Left ventricle myocardium inferior (tissue), 1 donor: Measurements from ENCODE around the gene TPSD1. TPM values are rescaled to one million over a fixed set of nuclear protein-coding genes. Genes with fewer than 3 reads are reported as not detected.
"Not testable (repeated sequence)": the region's sequence is repeated elsewhere in the genome, so short reads cannot be mapped to it uniquely, and the experiment has no call there.

Experiments
- DNase-seq: peaks from one replicate; pipeline ENCODE4 v3.0.0-alpha.2; 2020
- H3K27ac ChIP-seq: fragments of 200-600 bp; replicated peaks from 2 replicates; pipeline ENCODE4 v1.8.0; 2021
- H3K27me3 ChIP-seq: fragments of 200-600 bp; 2 replicates; pipeline ENCODE4 v1.8.0; 2021; ENCODE audit warnings: low read depth
- H3K36me3 ChIP-seq: fragments of 200-600 bp; 2 replicates; pipeline ENCODE4 v1.8.0; 2021
- H3K4me1 ChIP-seq: fragments of 200-600 bp; 2 replicates; pipeline ENCODE4 v1.8.0; 2021
- H3K4me3 ChIP-seq: fragments of 200-600 bp; 2 replicates; pipeline ENCODE4 v1.8.0; 2021; ENCODE audit warnings: mild to moderate bottlenecking, moderate library complexity
- H3K9me3 ChIP-seq: fragments of 200-600 bp; replicated peaks from 2 replicates; pipeline ENCODE4 v1.8.0; 2021
- intact Hi-C: fragments of 100-400 bp; cut with micrococcal nuclease; formaldehyde crosslinking; loops from one replicate; pipeline ENCODE4 v1.11.0; 2022
- long read RNA-seq: library from polyadenylated mRNA; unstranded; transcript quantifications from one replicate; pipeline ENCODE4 v2.0.0, GENCODE V29; 2021
- total RNA-seq: library from RNA; stranded (reverse); fragmentation: NEBNext Ultra II Directional; extraction: Animal tissue kit (Norgen Biotek cat#: 25700); gene quantifications from one replicate; pipeline ENCODE4 v1.2.1, GENCODE V29; 2021
- TF ChIP-seq, protein P1 (sequence below): fragments of 200-600 bp; IDR thresholded peaks from 2 replicates; pipeline ENCODE4 v1.8.0; 2021; ENCODE audit warnings: antibody characterized with exemption, mild to moderate bottlenecking, borderline replicate concordance
- donor health status: DM: no; HTN: yes; CAD: no; lungs with severe emphysema.

Gene TPSD1
- not detected for total RNA-seq
- long read RNA-seq, result 0 reads

DNA sequence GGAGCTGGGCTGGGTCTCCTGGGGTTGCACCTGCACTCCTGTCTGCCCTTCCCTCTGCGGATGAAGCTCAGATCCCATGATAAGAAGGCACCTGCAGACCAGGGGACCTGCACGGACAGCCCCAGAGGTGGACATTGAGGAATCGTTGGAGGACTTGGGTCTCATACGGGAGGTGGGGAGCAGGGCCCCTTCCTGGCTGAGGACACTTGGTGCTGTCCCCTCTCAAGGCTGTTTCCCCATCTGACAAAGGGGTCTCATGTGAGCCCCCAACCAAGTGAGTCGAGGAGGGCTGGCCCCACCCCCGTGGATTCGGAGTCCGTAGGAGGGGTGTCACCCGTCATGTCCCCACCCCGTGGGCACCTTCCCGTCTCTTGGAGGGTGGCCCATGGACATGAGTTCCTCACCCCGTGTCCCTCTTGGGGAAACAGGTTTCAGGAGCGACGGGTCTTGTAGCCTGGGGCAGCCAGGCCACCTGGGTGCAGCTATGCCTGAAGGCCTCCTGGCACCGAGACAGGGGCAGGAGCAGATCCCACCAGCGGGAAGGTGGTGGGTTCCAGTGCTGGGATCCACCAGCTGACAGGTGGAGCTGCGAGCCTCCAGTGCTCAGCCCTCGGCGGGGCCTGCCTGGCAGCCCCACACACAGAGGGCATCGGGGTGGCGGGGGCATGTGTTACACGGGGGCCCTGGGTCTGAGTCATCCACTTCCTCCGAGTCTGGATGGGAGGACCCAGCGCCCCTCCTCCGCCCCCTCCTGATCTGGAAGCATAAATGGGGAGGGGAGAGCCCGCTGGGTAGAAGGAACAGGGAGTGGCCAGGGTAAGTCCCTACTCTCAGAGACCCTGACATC, at the start of gene TPSD1:
TSS of gene TPSD1 (plus strand) at position 794 of the 847 bp plus-strand sequence. CDS start 212 bp downstream, outside the sequence.
- DNase-seq, intact Hi-C loops, H3K4me3 ChIP-seq, H3K27ac ChIP-seq, H3K4me1 ChIP-seq, H3K36me3 ChIP-seq, H3K9me3 ChIP-seq: not testable (repeated sequence)
- peaks cover 42% of the 10 kb centered on the region for H3K27me3 ChIP-seq

DNA sequence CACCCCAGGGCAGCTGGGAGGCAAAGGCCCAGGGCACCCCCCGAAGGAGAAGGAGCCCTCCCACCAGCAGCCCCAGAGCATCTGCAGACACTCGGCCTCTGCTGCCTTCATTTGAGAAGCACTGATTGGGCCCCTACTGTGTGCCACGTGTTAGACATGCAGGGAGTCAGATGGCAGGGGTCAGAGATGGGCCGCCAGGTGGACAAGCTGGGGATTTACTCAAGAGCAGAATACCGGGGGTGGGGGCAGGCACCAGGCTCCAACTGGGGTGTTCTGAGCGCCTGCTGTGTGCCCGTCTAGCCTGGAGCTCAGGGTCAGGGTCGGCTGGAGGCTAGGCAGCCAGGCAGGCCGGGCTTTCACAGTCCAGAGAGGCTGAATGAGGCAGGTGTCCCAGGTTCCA, 49.5 kb upstream of the TPSD1 start:
- Histone ChIP-seq H3K36me3 (no peaks in the 10 kb centered on the region), H3K4me3 (no peak overlapping the region)
- DNase-seq, result no peak

DNA sequence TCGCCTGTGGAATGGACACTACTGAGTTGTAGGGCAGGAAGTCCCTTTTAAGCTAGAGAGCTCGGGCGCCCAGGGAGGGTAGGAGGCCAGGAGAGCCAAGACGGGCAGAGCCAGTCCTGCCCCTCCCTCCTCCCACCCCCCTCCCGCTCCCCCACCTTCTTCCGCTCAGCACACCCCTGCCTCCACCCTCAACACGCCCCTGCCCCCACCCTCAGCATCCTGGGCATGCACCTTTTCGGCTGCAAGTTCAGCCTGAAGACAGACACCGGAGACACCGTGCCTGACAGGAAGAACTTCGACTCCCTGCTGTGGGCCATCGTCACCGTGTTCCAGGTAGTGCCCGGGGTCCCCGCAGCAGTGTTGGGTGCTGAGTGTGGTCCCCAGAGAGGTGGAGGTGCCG, 49.1 kb upstream of the TPSD1 start:
- H3K27ac ChIP-seq, result no peak overlapping the region
- TF ChIP-seq, protein P1, sequence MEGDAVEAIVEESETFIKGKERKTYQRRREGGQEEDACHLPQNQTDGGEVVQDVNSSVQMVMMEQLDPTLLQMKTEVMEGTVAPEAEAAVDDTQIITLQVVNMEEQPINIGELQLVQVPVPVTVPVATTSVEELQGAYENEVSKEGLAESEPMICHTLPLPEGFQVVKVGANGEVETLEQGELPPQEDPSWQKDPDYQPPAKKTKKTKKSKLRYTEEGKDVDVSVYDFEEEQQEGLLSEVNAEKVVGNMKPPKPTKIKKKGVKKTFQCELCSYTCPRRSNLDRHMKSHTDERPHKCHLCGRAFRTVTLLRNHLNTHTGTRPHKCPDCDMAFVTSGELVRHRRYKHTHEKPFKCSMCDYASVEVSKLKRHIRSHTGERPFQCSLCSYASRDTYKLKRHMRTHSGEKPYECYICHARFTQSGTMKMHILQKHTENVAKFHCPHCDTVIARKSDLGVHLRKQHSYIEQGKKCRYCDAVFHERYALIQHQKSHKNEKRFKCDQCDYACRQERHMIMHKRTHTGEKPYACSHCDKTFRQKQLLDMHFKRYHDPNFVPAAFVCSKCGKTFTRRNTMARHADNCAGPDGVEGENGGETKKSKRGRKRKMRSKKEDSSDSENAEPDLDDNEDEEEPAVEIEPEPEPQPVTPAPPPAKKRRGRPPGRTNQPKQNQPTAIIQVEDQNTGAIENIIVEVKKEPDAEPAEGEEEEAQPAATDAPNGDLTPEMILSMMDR, result no peak
- no peaks in the 10 kb centered on the region for H3K4me1 ChIP-seq
- no peak overlapping the region for H3K4me3 ChIP-seq
- DNase-seq, result no peak
- intact Hi-C loops, result no loop called here
- H3K27me3 ChIP-seq, result peaks cover 27% of the 10 kb centered on the region
- no peaks in the 10 kb centered on the region for H3K9me3 ChIP-seq
- H3K36me3 ChIP-seq, result no peaks in the 10 kb centered on the region

More for the DNA sequence above, 49.5 kb upstream of the TPSD1 start:
- Histone ChIP-seq H3K4me1 (no peaks in the 10 kb centered on the region), H3K27me3 (peaks cover 27% of the 10 kb centered on the region), H3K27ac (no peak overlapping the region), H3K9me3 (no peaks in the 10 kb centered on the region)
- TF ChIP-seq, protein P1, result no peak
- intact Hi-C loops, result no loop called here

DNA sequence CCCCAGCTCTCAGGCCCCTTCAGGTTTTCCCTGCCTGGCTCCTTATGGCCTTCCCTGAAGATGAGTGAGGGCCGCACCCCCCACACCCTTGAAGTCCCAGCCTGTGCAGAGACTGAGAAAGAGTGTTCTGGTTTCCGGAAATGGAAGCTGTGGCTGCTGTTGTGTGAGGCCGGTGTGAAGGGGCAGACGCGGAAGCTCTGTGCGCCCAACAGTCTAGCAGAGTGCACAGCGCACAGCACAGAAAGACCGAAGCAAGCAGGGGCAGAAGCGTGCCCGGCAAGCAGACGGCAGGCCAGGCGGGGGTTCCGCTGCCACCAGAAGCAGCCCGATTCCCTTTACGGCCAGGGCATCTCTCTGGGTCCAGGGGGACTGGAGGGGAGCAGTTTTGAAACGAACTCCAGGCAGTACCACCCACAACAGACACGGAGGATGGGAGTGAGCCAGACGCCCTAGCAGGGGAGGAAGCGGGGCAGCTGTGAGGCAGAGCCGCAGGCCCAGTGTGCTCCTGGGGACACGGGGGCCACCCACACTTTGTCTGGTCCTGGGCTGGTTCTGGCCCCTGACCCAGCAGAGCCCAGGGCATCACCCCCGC, 47.5 kb upstream of the TPSD1 start:
- Histone ChIP-seq H3K9me3 (no peaks in the 10 kb centered on the region), H3K27me3 (peaks cover 27% of the 10 kb centered on the region), H3K27ac (no peak overlapping the region), H3K36me3 (no peaks in the 10 kb centered on the region), H3K4me3 (no peak overlapping the region), H3K4me1 (no peaks in the 10 kb centered on the region)
- DNase-seq, result no peak
- intact Hi-C loops, result no loop called here
- TF ChIP-seq, protein P1, result no peak

DNA sequence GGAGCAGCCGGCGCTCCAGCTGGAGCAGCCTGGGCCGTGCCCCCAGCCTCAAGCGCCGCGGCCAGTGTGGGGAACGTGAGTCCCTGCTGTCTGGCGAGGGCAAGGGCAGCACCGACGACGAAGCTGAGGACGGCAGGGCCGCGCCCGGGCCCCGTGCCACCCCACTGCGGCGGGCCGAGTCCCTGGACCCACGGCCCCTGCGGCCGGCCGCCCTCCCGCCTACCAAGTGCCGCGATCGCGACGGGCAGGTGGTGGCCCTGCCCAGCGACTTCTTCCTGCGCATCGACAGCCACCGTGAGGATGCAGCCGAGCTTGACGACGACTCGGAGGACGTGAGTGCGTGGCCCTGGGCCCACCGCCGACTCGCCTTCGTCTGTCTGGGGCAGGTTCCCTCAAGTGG, 46.8 kb upstream of the TPSD1 start:
- TF ChIP-seq, protein P1, result no peak
- no peaks in the 10 kb centered on the region for H3K9me3 ChIP-seq
- intact Hi-C loops, result no loop called here
- no peaks in the 10 kb centered on the region for H3K36me3 ChIP-seq
- DNase-seq, result no peak
- H3K27me3 ChIP-seq, result peaks cover 23% of the 10 kb centered on the region
- no peak overlapping the region for H3K27ac ChIP-seq
- H3K4me3 ChIP-seq, result no peak overlapping the region
- H3K4me1 ChIP-seq, result no peaks in the 10 kb centered on the region

DNA sequence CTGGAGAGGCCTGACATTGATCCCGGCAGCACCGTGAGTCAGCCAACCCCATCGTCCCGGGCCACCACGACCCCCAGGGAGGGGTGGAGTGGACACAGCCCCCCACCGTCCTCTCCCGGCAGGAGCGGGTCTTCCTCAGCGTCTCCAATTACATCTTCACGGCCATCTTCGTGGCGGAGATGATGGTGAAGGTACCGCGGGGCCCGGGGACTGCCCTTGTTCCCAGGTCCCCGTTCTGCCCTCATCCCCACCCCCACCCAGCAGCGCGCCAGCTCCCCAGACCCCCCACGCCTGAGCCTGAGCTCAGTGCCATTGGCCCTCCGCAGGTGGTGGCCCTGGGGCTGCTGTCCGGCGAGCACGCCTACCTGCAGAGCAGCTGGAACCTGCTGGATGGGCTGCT, 45.4 kb upstream of the TPSD1 start:
- intact Hi-C loops, result no loop called here
- Histone ChIP-seq H3K27ac (no peak overlapping the region), H3K9me3 (no peaks in the 10 kb centered on the region), H3K36me3 (no peaks in the 10 kb centered on the region), H3K4me1 (no peaks in the 10 kb centered on the region), H3K27me3 (peaks cover 29% of the 10 kb centered on the region), H3K4me3 (no peak overlapping the region)
- TF ChIP-seq, protein P1, result no peak
- DNase-seq, result no peak
